ENCODE measurements around the gene ANGPTL2. TPM values are rescaled to one million over a fixed set of nuclear protein-coding genes. Genes with fewer than 3 reads are reported as not detected.

The ANGPTL2 gene
- total and polyA plus RNA-seq, 4 donors: 0.93 to 3.2 (median 1.9) TPM

GRCh38 chr9:127129073-127129717 is 6.8 kb upstream of the ANGPTL2 start:
- no peak for DNase-seq (ENCODE audit: low spot score)
- Histone ChIP-seq H3K27me3 (ENCODE audit: control insufficient read depth in 4 of 4, insufficient read depth in 4 of 4, low read length in 3 of 4) (no peaks in the 10 kb centered on the region), H3K9ac (ENCODE audit: low read depth in 1 of 2, low read length in 2 of 2) (no peak overlapping the region), H3K36me3 (ENCODE audit: control insufficient read depth in 4 of 4, insufficient read depth in 3 of 4, low read depth in 1 of 4, low read length in 3 of 4) (no peaks in the 10 kb centered on the region), H3K27ac (ENCODE audit: low read depth in 1 of 2, low read length in 2 of 2) (peak overlapping the region in 1 of 2 donors; percentile 36), H3K4me1 (ENCODE audit: control insufficient read depth in 4 of 4, insufficient read depth in 4 of 4, low read length in 3 of 4) (peaks cover 0 to 26% (median 16%) of the 10 kb centered on the region in 4 donors), H3K4me3 (ENCODE audit: low read depth in 1 of 3, low read length in 3 of 3) (no peak overlapping the region), H3K9me3 (ENCODE audit: control insufficient read depth in 4 of 4, low read length in 3 of 4) (no peaks in the 10 kb centered on the region)
- TF ChIP-seq TAF1 (conservative IDR thresholded peaks at IDR 0.05) (no peak), GABPA (IDR thresholded peaks at IDR 0.05 in 1 of 2, conservative IDR thresholded peaks at IDR 0.05 in 1 of 2) (no peak), FOXA1 (IDR thresholded peaks at IDR 0.05) (no peak), RXRA (IDR thresholded peaks at IDR 0.05) (no peak), NR2F2 (IDR thresholded peaks at IDR 0.05) (no peak), FOXA2 (IDR thresholded peaks at IDR 0.05) (no peak), RAD21 (IDR thresholded peaks at IDR 0.05) (no peak)
- WGBS: 80% methylated on average over 5 of the region's 5 CpGs

DNA sequence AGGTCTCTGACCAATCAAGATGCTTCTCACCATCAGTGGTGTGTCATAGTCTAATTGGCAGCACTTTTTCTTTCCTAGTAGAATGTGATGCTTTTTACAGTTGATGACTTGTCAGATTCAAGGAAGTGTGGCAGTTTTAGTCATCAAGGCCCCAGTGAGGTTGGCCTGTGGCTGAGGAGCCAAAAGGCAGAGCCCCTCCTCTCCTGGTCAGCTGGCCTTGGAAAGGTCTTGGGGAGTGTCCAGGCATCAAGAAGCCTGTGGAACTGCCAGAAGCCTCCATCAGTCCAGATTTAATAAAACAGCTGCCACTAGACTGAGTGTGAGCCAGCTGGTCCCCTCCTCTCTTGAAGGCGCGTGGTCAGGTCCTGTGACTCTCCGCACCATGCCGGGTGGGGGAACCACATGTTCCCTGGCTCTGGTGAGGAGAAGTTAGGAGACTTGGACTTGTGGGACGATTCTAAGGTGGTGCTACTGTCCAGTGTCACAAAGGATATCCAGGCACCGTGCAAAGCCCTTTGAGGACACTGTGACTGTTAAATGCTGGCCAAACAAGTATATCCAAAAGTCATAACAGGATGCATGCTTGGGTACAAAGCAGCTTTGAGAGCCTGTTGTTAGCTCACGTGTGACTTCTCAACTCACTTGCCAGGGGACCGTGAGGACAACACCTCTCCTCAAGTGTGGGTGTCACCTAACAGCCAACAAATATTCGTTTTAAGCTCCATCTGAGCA is 6.1 kb upstream of the ANGPTL2 start:
- H3K9me3 ChIP-seq (ENCODE audit: control insufficient read depth in 4 of 4, low read length in 3 of 4): no peaks in the 10 kb centered on the region
- no peak overlapping the region for H3K9ac ChIP-seq (ENCODE audit: low read depth in 1 of 2, low read length in 2 of 2)
- H3K36me3 ChIP-seq (ENCODE audit: control insufficient read depth in 4 of 4, insufficient read depth in 3 of 4, low read depth in 1 of 4, low read length in 3 of 4): no peaks in the 10 kb centered on the region
- H3K27me3 ChIP-seq (ENCODE audit: control insufficient read depth in 4 of 4, insufficient read depth in 4 of 4, low read length in 3 of 4): no peaks in the 10 kb centered on the region
- H3K27ac ChIP-seq (ENCODE audit: low read depth in 1 of 2, low read length in 2 of 2): peak overlapping the region in 1 of 2 donors; percentile 36
- TF ChIP-seq TAF1 (conservative IDR thresholded peaks at IDR 0.05) (no peak), CTCF (IDR thresholded peaks at IDR 0.05; ENCODE audit: low read depth, low read length, missing input control) (no peak), FOXA2 (IDR thresholded peaks at IDR 0.05) (no peak), GABPA (IDR thresholded peaks at IDR 0.05 in 1 of 2, conservative IDR thresholded peaks at IDR 0.05 in 1 of 2) (no peak), FOXA1 (IDR thresholded peaks at IDR 0.05) (no peak), YY1 (IDR thresholded peaks at IDR 0.05) (no peak), SP1 (IDR thresholded peaks at IDR 0.05) (no peak), MAX (IDR thresholded peaks at IDR 0.05) (no peak), HNF4G (IDR thresholded peaks at IDR 0.05) (no peak)
- TF ChIP-seq, protein P1, sequence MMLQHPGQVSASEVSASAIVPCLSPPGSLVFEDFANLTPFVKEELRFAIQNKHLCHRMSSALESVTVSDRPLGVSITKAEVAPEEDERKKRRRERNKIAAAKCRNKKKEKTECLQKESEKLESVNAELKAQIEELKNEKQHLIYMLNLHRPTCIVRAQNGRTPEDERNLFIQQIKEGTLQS (IDR thresholded peaks at IDR 0.05): no peak
- WGBS: 80% methylated on average over 9 of the region's 9 CpGs
- peaks cover 0 to 26% (median 17%) of the 10 kb centered on the region in 4 donors for H3K4me1 ChIP-seq (ENCODE audit: control insufficient read depth in 4 of 4, insufficient read depth in 4 of 4, low read length in 3 of 4)
- no peak overlapping the region for H3K4me3 ChIP-seq (ENCODE audit: low read depth in 1 of 3, low read length in 3 of 3)
- no peak for DNase-seq (ENCODE audit: low spot score)

DNA sequence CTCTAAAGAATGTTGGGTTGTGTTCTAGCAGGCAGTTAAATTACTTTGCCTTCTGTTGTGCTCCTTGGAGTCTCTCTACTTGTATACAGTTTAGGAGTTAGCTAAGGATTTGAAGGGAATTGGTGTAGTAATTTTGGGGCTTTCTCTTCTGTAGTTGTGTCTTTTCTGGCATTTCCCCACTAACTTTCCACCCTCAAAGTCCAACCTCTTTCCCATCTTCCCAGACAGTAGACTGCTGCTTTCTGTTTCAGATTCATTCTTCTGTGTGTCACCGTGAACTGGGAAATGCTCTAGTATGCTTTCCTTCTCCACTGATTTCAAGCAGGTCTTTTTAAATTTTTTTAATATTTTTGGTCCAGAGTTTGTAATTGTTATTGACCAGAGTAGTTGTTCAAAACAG is 4.5 kb upstream of the ANGPTL2 start:
- Histone ChIP-seq H3K36me3 (ENCODE audit: control insufficient read depth in 4 of 4, insufficient read depth in 3 of 4, low read depth in 1 of 4, low read length in 3 of 4) (no peaks in the 10 kb centered on the region), H3K4me1 (ENCODE audit: control insufficient read depth in 4 of 4, insufficient read depth in 4 of 4, low read length in 3 of 4) (peaks cover 3 to 32% (median 24%) of the 10 kb centered on the region in 4 donors), H3K9me3 (ENCODE audit: control insufficient read depth in 4 of 4, low read length in 3 of 4) (no peaks in the 10 kb centered on the region), H3K9ac (ENCODE audit: low read depth in 1 of 2, low read length in 2 of 2) (no peak overlapping the region), H3K27ac (ENCODE audit: low read depth in 1 of 2, low read length in 2 of 2) (peak overlapping the region in 1 of 2 donors; percentile 47), H3K4me3 (ENCODE audit: low read depth in 1 of 3, low read length in 3 of 3) (no peak overlapping the region), H3K27me3 (ENCODE audit: control insufficient read depth in 4 of 4, insufficient read depth in 4 of 4, low read length in 3 of 4) (no peaks in the 10 kb centered on the region)
- no peak for DNase-seq (ENCODE audit: low spot score)
- 62% methylated on average over 1 of the region's 1 CpG for WGBS
- TF ChIP-seq EGR1 (IDR thresholded peaks at IDR 0.05; ENCODE audit: low read depth in 2 of 2) (no peak), HNF4G (IDR thresholded peaks at IDR 0.05) (no peak), SP1 (IDR thresholded peaks at IDR 0.05) (no peak), CTCF (IDR thresholded peaks at IDR 0.05; ENCODE audit: low read depth, low read length, missing input control) (no peak), RXRA (IDR thresholded peaks at IDR 0.05) (no peak), TAF1 (conservative IDR thresholded peaks at IDR 0.05) (no peak), RAD21 (IDR thresholded peaks at IDR 0.05) (no peak), YY1 (IDR thresholded peaks at IDR 0.05) (no peak), JUND (IDR thresholded peaks at IDR 0.05) (no peak), GABPA (IDR thresholded peaks at IDR 0.05 in 1 of 2, conservative IDR thresholded peaks at IDR 0.05 in 1 of 2) (no peak), HNF4A (conservative IDR thresholded peaks at IDR 0.05) (no peak), NR2F2 (IDR thresholded peaks at IDR 0.05) (no peak), FOXA2 (IDR thresholded peaks at IDR 0.05) (no peak), FOXA1 (IDR thresholded peaks at IDR 0.05) (no peak)
- TF ChIP-seq, protein P1 (IDR thresholded peaks at IDR 0.05): no peak
- TF ChIP-seq, protein P2, sequence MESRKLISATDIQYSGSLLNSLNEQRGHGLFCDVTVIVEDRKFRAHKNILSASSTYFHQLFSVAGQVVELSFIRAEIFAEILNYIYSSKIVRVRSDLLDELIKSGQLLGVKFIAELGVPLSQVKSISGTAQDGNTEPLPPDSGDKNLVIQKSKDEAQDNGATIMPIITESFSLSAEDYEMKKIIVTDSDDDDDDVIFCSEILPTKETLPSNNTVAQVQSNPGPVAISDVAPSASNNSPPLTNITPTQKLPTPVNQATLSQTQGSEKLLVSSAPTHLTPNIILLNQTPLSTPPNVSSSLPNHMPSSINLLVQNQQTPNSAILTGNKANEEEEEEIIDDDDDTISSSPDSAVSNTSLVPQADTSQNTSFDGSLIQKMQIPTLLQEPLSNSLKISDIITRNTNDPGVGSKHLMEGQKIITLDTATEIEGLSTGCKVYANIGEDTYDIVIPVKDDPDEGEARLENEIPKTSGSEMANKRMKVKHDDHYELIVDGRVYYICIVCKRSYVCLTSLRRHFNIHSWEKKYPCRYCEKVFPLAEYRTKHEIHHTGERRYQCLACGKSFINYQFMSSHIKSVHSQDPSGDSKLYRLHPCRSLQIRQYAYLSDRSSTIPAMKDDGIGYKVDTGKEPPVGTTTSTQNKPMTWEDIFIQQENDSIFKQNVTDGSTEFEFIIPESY (IDR thresholded peaks at IDR 0.05): no peak
